ENCODE measurements around the gene AUNIP.

Gene AUNIP

DNA sequence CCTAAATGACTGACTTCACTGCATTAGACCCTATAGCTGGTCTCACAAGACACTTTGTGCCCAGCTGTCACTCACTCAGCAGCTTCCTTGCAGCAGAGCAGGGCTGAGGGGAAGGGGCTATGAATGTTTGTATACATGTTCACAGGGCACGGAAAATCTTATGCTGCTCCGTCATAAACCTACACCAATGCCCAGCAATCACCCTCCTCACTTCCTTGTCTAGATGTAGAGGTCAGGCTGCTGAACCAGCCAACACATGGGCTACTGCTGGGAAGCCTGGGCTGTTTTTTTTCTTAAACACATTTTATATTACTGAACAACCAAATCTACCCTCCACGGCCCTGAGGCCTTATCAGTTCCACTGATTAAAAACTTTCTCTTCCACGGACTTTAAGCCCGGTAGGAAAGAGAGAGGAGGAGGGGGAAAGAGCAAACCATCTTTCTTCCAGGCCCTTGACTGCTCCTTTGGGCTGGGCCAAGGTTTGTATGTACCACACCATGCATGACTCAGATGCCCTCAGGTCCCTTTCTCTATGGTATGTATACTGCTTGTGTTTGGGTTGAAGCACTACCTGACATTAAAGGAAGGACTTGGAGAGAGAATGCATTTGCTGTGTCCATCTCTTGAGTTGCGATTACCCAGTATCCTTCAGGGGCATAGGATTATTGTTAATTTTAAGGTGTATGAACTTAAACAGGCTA, 26.8 kb downstream of the AUNIP start:
- TF ChIP-seq, protein P1, sequence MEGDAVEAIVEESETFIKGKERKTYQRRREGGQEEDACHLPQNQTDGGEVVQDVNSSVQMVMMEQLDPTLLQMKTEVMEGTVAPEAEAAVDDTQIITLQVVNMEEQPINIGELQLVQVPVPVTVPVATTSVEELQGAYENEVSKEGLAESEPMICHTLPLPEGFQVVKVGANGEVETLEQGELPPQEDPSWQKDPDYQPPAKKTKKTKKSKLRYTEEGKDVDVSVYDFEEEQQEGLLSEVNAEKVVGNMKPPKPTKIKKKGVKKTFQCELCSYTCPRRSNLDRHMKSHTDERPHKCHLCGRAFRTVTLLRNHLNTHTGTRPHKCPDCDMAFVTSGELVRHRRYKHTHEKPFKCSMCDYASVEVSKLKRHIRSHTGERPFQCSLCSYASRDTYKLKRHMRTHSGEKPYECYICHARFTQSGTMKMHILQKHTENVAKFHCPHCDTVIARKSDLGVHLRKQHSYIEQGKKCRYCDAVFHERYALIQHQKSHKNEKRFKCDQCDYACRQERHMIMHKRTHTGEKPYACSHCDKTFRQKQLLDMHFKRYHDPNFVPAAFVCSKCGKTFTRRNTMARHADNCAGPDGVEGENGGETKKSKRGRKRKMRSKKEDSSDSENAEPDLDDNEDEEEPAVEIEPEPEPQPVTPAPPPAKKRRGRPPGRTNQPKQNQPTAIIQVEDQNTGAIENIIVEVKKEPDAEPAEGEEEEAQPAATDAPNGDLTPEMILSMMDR (IDR thresholded peaks at IDR 0.05) = no peak

DNA sequence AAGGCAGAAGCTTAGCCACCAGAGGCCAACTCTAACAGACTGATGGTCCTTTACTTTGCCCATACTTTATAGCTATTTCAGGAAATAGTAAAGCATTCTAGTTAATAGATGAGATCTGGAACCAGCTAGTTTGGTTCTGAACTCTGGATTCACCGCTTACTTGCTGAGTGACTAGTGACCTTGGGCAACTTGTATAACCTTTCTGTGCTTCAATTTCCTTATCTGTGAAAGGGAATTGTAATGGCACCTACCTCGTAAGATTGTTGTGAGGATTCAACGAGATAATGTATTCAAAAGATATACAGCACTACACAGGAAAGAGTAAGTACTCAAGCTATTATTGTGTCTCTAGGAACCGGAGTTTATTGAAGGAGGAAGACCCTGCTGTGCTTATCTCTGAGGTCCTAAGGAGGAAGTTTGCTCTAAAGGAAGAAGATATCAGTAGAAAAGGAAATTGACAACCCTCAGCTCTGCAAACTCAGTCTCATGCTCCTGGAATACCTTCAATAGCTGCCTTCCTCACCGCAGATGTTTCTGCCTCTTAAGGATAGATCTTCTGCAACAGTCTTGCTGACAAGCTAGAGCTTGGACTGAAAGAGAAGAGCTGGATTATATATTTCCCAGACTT, 27.6 kb downstream of the AUNIP start:
- TF ChIP-seq, protein P1 (IDR thresholded peaks at IDR 0.05) = no peak

DNA sequence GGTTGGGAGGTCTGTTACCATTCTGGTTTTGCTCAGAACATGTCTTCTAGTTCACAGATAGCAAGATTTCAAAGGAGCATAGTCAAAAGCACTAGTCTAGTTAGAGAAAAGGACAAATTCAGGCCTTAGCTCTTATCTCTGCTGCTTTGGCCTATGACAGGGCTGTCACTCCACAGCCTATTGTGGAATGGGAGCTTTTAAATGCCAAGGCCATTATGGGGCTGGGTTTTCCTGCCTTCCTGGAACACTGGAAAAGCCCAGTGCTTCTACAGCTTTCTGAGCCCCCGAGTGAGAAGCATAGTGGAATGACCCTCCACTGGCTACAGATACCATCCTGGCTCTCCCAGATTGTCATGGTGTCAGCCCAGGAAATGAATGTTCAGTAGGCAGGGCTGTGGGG, 30.2 kb downstream of the AUNIP start:
- TF ChIP-seq, protein P1 (IDR thresholded peaks at IDR 0.05) = no peak

DNA sequence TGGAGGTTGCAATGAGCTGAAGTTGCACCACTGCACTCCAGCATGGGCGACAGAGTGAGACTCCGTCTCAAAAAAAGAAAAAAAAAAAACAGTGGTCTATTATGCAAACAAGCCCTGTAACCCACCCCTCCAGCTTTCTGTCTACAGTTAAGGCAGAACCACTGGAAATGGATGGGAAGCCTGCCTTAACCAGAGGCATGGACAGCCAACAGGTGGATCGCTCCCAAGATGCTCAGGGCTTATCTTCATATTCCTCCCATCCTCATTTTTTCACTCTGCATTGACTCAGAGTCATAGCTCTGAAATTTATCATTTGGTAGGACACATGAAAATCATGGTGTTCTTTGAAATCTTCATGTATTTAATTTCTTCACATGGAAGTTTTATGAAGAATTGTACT, 30.8 kb downstream of the AUNIP start:
- TF ChIP-seq, protein P1 (IDR thresholded peaks at IDR 0.05) = no peak

DNA sequence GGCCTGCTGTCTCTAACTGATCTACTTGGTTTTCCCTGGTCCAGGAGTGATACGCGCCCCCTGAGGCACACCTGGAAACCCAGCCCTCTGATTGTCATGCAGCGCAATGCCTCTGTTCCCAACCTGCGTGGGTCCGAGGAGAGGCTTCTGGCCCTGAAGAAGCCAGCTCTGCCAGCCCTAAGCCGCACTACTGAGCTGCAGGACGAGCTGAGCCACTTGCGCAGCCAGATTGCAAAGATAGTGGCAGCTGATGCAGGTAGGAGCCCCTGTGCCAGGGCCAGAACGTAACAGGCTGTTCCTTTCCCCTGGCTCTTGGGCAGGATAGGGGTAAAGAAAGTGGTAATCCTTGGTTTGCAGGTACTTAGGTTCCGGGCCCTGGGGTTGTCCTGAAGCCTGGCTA, 32.7 kb downstream of the AUNIP start:
- TF ChIP-seq, protein P1 (IDR thresholded peaks at IDR 0.05) = no peak

DNA sequence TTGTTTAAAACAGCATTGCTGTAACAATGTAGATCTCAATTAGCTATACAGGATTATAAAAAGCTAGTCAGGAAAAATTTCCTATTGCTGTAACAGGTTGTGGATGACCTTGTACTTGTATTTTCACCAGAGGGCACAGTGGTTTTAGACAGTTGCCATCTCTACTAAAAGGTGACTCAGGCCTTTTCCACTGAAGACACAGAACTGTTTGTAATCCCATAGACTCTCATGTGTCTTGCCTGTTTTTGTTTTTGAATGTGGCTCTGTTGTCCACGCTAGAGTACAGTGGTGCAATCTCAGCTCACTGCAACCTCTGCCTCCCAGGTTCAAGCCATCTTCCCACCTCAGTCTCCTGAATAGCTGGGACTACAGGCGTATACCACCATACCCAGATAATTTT, 33.7 kb downstream of the AUNIP start:
- TF ChIP-seq, protein P1 (IDR thresholded peaks at IDR 0.05) = no peak

DNA sequence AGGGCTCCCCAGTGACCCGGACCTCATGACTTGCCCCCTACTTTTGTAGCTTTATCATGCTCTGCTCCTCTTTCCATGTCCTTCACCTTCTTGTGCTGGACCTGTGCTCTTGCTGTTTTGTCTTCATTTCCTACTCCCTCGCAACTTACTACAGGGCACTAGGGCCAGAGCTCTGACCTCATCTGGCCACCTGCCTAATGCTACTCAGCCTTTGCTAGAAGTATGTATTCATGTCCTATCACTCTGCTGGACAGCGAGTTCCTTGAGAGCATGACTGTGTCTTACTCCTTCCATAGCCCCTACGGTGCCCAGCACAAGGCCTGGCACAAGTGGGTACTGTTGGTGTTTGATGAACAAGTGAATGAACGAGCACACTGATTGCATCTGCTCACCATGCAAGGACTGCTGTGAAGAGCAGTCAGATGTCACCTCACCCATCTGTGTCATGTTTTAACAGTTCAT, 37.6 kb downstream of the AUNIP start:
- TF ChIP-seq, protein P1 (IDR thresholded peaks at IDR 0.05) = no peak

All from LNCAP (cell line).